HG03460 (cell line): ENCODE measurements around the gene ARHGAP6.

Source experiments
- ATAC-seq: cut with Tn5 transposase; IDR thresholded peaks from one replicate; pipeline ENCODE4 v1.9.1; 2021; ENCODE audit not compliant: unreplicated experiment

ARHGAP6 gene

GRCh38 chrX:11190745-11191510, 474.8 kb downstream of the ARHGAP6 start:
- ATAC-seq: no peak

DNA sequence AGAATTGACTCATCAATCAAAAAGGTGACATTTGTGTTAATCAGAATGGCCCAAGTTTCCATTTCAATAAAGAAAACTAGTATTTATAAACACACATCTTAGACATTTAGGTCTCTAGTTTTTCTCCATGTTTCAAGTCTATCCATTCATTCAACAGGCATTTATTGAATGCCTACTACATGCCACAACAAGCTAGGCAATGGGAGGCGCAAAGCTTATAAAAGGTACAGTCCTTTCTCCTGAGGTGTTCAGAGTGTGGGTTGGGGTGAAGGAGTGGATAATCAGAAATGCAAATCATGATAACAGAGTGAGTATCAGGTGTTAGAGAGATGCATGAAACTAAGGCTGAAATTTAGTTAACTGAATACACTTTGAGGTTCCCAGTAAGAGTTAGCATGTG, 476.6 kb downstream of the ARHGAP6 start:
- ATAC-seq: no peak

GRCh38 chrX:11188664-11189063, 477.1 kb downstream of the ARHGAP6 start:
- ATAC-seq: no peak

DNA sequence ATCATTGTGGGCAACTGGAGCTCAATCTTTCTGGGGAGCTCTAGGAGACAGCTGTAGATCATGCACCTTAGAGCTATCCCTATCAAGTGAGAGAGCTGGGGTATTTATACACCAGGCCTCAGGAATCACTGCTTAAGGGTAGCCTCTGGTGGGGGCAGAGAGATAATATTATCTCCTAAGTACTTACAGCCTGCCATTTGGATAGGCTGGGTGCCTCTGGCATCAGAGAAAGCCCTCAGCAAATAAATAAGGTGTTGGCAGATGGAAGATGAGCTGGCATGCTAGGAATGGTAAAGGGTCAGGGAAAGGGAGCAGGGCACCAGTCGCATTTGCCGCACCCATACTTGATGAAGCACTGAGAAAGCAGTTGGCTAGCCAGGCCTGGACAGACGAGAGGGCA, 478.7 kb downstream of the ARHGAP6 start:
- ATAC-seq: no peak

- ATAC-seq: no peak
These were observed 479.9 kb downstream of the ARHGAP6 start for GRCh38 chrX:11185861-11186260.

DNA sequence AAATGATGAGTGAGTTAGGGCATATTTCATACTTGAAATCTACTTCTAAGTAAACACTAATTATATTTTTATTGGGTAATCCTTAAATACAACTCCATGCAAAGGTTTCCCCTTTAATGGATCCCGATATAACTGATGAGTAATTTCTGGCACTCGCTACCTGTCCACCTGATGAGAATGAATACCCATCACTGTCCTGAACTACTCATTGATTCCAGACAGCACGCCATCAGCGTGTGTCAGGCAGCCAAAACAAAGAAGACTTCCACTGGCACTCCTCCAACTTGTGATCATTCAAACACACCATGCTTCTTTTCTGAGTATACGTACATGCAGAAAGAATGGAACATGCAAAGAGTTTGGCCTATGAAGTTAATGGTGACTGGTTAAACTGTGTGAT, 485.1 kb downstream of the ARHGAP6 start:
- no peak for ATAC-seq

GRCh38 chrX:11172415-11172814, 493.3 kb downstream of the ARHGAP6 start:
- no peak for ATAC-seq

GRCh38 chrX:11171956-11172355, 493.8 kb downstream of the ARHGAP6 start:
- no peak for ATAC-seq

DNA sequence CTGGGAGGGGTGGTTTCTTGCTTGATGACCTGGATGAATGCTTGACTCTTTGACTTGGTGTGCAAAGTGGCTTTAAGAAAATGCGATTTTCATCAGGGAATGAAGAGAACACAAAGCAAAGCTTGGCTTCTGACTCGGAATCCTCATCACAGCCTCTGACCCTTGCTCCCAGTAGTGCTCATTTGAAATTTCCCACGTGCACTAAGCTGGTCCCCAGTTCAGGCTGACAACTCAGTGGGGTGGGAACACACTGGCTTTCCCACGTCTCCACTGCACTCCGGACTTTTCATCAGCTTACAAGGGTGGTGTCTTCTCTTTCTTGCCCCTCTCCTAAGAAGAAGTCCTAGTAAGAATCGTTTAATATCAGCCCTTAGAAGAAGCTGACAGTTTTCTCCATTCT, 501.3 kb downstream of the ARHGAP6 start:
- no peak for ATAC-seq

GRCh38 chrX:11159149-11159548, 506.6 kb downstream of the ARHGAP6 start:
- ATAC-seq: no peak

DNA sequence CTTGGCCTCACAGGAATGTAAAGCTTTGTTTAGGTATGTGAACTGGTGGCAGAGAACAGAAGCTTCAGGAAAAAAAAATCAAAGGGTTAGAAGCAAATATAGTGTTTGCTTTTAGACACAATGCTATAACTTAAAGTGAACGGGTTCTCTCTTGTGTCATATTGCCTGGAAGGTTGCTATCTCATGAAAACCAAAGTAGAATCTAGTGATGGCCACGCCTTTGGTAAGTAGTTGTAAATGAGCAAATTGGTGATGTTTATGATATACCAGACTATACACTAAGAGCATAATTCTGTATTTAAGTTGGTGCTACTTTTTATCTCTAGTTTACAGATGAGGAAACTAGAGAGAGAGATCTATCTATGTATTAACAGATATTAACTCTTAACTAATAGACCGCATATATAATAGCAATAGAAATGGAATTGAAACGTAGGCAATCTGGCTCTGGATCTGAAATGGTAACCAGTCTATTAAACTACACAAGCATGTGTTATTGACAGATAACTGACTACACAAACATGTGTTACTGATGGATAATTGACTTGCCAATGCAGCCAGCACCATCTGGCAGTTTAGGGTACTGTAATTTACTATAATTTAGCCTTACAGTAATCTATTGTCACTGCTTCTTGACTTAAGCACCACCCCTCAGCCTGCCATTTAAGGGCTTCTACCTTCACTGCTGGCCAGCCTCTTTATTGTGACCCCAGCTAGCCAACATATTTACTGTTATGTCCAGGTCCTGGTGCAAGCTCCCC, 513.7 kb downstream of the ARHGAP6 start:
- ATAC-seq: no peak

DNA sequence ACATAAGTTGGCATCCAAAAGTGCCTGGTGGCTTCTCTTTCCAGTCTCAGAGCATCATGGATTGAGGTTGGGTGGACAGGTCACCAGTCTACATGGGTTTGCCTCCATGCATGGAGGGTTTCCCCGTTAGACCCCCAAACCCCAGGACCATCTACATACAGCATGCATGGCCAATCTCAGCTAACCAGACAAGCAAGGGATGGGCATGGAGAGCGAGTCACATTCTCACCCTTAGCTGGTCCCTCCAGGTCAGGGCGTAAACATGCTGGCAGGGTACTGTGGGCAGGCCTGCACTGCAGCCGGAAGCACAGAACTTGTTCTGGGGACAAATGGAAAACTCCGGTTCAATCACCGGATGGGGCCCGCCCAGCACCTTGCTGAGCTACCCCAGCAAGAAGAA, 517.3 kb downstream of the ARHGAP6 start:
- no peak for ATAC-seq

- ATAC-seq: no peak
These were observed 519.3 kb downstream of the ARHGAP6 start for GRCh38 chrX:11146411-11146810.

DNA sequence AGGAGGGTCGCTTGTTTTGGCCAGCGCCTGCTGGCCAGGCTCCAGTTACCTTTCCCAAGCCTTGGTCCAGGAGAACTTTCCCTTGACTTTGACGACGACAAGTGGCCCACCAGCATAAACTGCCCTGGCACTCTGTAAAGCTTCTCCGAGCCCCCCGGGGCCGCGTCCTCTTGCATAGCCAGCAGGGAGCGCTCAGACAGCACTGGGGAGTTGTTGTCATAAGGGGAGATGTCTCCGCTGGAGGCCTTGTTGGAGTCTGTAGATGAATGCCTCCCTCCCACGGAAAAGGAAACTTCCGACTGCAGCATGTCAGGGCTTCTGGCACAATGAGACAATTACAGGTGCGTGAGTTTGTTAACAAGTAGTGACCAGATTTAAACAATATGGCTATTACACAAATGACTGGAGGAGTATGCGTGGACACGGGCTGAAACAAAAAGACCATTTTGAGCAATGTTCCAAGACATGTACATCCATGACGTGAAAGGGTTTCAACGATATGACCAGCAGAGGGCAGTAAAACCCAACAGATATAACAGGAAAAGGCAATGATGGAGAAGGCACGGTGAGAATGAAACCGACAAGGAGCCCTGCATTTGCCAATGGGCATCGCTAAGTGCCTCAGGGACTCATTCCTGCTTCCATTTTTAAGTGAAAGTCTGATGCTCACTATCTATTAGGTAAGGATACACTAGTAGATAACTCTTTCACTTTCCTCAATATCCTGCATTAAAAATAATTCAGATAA, 521.6 kb downstream of the ARHGAP6 start:
- ATAC-seq: no peak

DNA sequence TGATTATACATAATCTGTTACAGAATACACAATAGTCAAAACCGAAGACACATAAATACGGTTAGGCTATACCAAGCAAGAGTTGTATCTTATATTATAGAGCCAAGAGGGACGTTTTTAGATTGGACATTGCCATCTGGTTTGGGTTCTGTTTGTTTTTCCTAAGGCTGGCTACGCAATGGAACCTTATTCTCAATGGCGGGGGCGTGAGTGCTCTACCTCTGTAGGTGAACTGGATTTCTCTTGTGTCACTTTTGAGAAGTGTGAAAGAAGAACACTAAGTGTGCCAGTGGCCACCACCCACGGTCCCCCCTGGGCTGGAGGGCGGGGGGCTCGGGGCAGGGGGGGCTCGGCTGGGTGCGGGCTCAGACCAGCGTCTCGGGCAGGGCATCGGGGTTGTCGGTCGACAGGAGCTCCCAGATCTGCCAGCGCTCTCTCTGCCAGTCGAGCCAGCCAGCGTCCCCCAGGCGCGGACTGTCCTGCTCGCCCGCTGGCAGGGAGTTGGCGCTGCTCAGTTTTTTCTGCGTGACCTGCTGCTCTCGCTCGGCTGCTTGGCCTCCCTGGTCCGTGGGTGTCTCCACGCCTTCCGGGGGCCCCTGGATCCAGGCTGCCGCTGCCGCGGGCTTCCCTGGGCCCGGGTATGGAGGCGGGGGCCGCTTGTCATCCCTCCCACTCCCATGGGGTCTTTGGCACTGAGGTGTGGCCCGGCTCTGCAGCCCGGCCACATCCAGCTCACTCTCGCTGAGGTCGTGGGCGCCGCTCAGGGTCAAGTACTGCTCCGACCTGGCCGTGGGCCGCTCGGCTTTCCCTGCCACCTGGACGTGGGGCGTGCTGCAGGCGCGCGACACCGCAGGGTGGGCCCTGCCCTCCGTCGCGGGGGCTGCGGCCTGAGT, 527.0 kb downstream of the ARHGAP6 start:
- ATAC-seq: no peak

DNA sequence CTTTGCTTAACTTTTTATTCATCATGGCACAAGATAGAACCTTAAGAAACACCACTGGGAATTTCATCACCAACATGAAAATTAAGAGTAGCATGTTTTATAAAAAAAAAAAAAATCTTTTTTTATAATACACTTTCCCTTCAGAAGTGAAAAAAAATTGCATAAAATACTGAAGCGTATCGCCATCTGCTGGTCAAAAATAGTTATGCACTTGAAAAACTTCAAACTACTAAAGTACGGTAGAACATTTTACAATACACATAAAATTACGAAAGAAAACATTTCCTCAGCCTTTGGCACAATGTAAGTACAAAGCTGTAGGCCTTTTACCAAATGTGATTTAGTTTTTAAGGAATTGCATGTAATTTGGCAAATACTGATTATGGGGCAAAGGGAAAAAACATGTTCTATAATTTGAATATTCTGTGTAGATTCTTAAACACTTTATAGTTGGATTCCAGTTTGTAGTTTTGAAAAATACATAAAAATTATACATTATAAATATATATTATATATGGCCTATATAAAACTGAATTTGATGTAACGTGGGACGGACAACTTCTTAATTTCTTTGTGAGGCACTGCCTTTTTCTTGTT, 528.1 kb downstream of the ARHGAP6 start:
- ATAC-seq: no peak

DNA sequence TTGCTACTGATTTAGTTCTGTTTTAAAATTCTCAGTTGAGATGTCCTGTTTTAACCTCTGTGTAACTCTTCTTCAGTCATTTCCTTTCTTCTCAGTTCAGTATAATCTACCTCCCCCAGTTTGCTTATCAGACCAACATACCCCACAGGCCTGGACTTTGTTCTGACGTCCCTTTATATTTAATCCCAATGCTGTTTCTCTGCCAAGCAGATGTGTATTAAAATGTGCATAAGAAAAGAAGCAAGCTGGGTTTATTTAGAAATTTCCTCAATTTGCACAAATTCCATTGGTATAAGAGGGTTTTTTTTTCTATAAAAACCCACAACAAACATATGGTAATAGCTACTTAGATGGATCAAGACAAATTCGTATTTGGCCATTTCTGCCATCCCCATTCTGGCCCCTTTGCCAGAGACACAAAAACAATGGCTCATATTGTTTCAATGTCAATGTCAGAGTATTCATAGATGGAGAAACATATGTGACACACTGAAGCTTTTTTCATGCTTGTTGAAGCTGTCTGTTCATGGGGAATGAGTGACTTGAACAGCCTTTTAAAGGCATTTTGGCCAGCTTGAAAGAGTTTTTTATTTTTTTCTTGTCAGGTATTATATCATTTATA, 530.0 kb downstream of the ARHGAP6 start:
- no peak for ATAC-seq

- no peak for ATAC-seq
These were observed 534.6 kb downstream of the ARHGAP6 start for GRCh38 chrX:11131146-11131545.

DNA sequence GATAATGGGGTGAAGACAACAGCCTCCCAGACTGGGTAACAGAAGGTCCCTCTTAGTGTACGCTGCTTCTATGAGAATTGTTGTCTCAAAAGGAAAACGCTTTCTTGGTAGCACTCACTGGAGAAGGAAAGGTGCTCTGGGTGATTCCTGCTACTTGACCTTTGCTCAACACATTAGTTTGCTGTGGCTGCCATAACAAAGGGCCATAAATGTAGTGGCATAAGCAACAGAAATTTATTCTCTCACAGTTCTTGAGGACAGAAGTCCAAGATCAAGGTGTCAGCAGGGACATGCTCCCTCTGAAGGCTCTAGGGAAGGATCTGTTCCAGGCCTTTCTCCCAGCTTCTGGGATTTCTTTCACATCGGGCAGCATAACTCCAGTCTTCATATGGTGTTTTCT, 535.6 kb downstream of the ARHGAP6 start:
- no peak for ATAC-seq

DNA sequence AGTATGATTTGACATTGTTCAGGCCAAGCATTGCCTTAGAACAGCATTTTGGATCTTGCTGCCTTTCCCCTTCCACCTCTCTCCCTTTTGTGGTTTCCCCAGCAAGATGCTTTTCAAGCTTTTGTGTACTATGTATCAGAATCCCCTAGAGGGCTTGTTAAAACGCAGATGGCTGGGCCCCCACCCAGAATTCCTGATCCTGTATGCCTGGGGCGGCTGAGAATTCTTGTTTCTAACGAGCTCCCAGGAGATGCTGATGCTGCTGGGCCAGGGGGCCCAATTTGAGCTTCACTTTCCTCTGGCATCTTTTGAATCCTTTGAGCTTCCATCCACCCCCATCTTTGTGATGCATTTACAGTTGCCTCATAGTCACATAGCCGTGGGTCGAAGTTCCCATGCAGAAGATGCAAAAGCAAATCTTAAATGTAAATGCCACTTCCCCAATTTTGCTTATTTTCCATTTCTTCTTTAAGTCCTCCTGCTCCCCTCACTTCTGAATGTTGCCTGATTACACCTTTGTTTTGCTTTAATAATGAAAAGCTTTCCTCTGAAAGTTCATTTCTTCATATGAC, 536.1 kb downstream of the ARHGAP6 start:
- no peak for ATAC-seq
